Myocyte (in vitro differentiated cells): ENCODE data around the gene TLE5. TPM values are rescaled to one million over a fixed set of nuclear protein-coding genes. Genes with fewer than 3 reads are reported as not detected.
"Not testable (repeated sequence)": the region's sequence is repeated elsewhere in the genome, so short reads cannot be mapped to it uniquely, and the experiment has no call there.

ENCODE experiments used
- DNase-seq: peaks from one replicate; pipeline ENCODE4 v3.0.0-alpha.2; 2012; ENCODE audit warnings: low read depth
- total RNA-seq: library from RNA; depleted of rRNA; stranded (reverse); fragments of >200 nt; gene quantifications from 2 replicates; pipeline ENCODE4 v1.2.3, GENCODE V29; 2014

The TLE5 gene
- total RNA-seq, 1 donor from 2014 or later, result 328 TPM

DNA sequence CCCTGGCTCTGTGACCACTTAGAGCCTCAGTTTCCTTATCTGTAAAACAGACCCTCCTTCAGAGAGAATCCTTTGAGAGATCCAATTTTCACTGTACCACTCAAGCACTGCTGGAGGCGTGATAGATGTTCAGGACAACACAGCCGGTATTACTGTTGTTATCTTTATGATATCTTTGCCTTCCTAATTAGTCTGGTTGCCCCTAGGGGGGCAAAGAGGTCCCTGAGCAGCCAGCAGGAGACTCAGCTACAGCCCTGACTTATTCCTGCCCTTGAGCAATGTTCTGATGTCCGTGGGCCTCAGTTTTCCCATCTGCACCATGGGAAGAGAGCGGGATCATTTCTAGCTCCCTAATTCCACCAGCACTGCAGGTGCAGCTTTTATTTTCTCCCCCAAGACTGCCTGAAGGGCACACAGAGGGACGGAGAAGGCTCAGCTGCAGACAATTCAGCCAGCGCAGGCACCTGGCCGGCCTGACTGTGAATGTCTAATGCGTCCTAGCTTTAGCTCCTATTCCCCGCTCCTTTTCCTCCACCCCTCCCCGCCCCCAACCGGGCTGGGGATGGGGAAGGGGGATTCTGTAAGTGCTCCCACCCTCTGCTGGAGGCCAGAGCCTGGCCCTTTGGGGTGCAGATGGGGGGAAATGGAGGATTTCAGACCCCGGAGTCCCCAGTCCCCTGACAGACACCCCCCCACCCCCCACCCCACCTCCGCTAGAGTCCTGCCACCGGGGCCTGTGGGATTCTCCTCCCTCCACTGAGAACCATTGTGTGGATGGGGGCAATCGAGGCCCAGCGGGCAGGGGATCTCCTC, 16.2 kb downstream of the TLE5 start:
- no peak for DNase-seq

DNA sequence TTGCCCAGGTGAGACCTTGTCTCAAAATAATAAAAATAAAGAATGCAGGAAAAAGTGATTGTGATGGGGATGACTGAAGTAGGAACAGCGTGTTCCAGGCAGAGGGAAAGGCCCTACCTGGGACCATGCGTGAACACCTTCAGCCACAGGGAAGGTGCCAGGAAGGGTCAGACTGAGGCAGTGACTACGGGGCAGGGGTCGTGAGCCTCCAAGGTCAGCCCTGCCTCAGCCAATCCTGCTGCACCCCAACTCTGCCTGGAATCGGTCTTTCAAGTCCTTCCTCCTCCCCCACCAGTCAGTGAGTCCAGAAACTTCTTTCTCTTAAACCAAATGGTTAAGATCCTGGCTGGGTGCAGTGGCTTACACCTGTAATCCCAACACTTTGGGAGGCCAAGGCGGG, 17.1 kb downstream of the TLE5 start:
- DNase-seq, result no peak

DNA sequence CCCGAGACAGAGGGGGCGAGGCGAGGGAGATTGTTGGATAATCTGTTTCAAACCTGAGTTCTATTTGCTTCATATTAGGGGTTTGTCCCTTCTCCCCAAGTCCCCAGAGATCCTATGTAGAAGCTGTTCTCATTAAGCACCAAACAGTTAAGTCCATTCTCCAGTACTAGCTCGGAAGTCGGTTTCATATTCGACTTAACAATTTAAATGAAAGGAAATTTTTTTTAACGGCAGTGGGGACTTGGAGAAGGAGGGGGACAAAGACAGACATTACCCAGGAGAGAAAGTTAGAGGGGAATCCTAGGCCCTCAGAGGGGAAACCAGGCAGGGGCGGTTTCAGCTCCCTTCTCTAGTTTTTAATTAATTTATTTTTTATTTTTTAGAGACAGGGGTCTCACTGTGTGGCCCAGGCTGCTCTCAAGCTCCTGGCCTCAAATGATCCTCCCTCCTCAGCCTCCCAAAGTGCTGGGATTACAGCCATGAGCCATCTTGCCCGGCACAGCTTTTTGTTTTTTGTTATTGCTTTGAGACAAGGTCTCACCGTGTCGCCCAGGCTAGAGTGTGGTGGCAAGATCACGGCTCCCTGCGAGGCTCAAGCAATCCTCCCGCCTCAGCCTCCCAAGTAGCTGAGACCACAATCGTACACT, 19.6 kb downstream of the TLE5 start:
- no peak for DNase-seq

GRCh38 chr19:3041761-3042620, 20.3 kb downstream of the TLE5 start:
- no peak for DNase-seq

GRCh38 chr19:3041327-3041726, 21.0 kb downstream of the TLE5 start:
- DNase-seq, result no peak

DNA sequence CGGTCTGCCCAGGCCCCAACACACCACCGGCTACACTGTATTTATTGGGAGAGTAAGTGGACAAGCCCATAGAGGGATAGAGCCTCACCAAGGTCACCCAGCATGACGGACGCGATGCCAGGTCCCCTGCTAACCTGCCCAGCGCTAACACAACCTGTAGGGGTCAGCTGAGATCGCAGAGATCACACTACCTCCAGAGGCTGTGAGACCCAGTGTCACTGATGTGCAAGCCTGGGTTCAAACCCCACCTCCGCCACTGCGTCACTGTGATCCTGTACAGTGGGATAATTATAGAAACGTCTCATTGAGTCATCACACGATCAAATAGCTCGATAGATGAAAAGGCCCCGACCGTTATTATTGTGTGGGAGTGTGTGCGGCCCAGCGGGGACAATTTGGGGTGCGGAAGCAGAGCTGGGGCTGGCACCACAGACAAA, 22.6 kb downstream of the TLE5 start:
- DNase-seq, result no peak

DNA sequence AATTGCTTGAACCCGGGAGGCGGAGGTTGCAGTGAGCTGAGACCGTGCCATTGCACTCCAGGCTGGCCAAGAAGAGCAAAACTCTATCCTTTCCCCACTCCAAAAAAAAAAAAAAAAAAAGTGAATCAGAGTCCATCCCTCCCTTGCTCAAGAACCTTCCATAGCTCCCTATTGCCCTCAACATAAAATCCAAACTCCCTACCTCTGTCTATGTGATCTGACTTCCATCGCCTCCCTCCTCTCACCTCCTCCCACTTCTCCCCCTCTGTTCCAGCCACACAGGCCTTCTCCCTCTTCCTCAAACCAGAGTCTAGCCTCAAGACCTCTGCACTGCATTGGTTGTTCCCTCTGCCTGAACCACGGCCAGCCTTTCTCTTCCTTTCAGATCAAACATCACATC, 23.2 kb downstream of the TLE5 start:
- DNase-seq, result no peak

GRCh38 chr19:3038214-3038613, 24.1 kb downstream of the TLE5 start:
- no peak for DNase-seq

DNA sequence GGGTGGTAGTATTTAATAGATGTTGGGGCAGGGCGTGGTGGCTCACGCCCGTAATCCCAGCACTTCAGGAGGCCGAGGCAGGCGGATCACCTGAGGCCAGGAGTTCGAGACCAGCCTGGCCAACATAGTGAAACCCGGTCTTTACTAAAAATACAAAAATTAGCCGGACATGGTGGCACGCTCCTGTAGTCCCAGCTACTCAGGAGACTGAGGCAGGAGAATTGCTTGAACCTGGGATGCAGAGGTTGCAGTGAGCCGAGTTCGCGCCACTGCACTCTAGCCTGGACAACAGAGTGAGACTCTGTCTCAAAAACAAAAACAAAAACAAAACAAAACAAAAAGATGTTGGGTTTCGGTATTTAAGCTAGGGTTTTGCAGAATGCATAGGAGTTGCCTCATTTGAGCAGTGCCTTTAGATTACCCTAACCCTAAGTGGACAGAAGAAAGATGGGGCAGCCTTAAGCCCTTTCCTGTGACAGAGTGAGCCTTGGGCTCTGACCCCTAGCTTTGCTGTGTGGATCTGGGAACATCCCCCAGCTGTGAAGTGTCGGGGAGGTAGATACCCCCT, 25.2 kb downstream of the TLE5 start:
- not testable (repeated sequence) for DNase-seq

- DNase-seq, result peak; percentile 92
Observed at GRCh38 chr19:3036119-3036976, 25.9 kb downstream of the TLE5 start.

GRCh38 chr19:3035542-3036118, 26.7 kb downstream of the TLE5 start:
- DNase-seq, result peak; percentile 100

DNA sequence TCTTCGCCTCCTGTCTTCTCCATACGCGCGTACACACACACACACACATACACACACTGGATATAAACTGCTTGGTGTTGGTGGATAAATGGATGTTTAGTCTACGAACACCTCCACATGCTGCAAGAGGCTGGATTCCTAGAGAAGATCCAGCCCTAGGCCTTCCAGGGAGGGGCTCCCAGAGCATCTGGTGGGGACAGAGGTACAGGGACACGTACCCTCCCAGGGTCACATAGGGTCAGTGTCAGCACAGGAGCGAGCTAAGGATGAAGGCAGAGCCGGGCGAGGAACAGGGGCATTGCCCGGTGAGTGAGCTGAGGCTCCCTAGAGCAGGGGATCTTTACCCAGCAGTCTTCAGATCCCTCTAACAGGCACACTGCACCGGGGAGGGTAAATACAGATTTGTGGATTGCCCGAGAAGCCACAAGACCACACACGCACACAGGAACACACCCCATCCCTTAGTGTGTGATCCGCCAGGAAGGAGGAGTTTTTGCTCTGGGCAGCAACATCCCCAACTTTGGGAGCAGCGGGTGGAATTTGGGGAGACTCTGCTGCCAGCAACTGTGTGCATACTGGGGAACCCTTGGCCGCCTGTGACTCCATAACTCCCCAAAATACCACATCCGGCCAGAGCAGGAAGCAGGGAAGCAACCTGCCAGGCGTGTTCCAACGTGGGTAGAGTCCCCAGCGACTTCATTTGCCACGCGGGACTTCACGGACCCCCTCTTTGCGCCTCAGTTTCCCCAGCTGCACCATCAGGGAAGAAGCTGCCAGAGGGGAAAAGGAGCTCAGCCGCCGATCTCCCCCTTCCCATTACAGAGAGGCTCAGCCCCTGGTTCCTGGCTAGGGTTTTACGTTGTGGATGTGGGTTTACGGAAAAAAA, 27.4 kb downstream of the TLE5 start:
- DNase-seq, result peak; percentile 62

DNA sequence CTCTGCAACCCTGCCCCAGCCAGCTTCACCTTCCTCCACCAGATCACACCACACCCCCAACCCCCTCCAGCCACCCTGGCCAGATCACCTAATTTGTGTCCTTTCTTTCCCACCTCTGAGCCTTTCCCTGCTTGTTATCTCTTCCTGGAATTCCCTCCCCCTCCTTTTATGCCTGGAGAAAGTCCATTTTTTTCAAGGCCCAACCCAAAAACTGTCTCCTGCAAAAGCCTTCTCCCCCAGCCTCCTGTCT, 28.0 kb downstream of the TLE5 start:
- DNase-seq, result no peak

DNA sequence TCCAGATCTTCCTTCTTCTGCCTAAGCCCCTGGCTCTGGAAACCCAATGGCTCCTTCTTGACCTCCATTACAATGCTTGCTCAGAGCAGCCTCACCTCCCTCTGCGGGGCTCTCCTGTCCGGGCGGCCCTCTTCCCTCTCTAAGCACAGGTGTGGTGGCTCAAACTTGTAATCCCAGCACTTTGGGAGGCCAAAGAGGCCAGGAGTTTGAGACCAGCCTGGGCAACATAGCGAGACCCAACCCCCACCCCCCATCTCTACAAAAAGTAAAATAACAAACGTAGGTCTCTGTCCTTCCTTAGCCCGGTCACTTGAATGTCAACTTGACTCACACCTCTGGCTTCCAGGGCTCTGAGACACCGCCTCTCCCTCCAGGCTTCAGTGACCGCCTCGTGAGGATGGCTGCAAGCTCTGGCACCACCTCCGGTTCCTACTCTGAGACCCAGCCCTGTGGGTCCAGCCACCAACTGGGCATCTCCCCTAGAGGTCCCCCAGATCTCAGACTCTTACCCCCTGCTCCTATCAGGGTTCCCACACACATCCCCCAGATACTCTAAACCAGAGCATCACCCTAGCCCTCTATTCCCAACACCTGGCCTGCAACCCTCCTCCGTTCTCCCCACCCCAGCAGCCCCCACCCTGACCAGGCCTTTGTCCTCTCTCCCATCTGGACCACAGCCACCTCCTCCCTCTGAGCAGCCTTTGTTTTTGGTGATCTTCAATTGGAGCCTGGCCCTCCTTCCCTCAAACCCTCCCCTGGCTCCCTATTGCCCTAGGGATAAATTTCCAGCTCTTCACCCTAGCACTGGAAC, 28.5 kb downstream of the TLE5 start:
- no peak for DNase-seq

- DNase-seq, result no peak
Observed at GRCh38 chr19:3031607-3031867, 30.8 kb downstream of the TLE5 start.

DNA sequence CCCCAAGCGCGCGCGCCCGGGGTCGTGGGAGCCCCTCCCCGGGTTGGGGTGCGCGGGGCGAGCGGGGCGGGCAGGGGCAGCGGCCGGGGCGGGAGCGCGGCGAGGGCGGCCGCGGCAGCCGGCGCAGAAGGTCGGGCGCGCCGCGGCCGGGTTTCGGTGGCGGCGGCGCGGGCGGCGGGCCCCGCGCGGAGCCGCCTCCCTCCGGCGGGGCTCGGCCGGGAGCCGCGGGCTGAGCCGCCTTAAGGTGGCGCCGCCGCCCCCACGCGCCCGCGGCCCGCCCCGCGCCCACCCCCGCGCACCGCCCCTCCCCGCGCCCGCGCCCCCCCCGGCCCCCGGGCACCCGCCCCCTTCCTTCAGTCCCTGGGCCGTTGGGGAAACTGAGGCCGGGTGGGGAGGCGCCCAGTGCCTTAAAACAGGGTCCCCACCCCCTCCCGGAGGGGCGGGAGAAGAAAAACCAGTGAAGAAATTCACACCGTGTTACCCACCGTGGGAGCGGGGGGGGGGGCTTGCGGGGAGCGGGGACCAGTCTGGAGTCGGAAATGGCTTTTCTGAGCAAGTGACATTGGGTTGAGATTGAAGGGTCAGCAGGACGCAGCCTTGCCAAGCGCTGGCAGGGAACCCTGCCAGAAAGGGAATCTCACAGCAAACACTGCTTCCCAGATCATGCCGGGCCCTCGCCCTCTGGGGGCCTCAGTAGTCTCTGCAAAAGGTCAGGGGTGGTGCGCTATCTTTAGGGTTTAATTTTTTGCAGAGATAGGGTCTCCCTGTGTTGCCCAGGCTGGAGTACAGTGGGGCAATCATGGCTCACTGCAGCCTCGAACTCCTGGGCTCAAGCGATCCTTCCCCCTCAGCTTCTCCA, 33.0 kb downstream of the TLE5 start, which contains the start of gene TLE2:
TSS of gene TLE2 (minus strand) at position 216 of the 859 bp plus-strand sequence. CDS start 376 bp downstream, outside the sequence.
- DNase-seq, result no peak

DNA sequence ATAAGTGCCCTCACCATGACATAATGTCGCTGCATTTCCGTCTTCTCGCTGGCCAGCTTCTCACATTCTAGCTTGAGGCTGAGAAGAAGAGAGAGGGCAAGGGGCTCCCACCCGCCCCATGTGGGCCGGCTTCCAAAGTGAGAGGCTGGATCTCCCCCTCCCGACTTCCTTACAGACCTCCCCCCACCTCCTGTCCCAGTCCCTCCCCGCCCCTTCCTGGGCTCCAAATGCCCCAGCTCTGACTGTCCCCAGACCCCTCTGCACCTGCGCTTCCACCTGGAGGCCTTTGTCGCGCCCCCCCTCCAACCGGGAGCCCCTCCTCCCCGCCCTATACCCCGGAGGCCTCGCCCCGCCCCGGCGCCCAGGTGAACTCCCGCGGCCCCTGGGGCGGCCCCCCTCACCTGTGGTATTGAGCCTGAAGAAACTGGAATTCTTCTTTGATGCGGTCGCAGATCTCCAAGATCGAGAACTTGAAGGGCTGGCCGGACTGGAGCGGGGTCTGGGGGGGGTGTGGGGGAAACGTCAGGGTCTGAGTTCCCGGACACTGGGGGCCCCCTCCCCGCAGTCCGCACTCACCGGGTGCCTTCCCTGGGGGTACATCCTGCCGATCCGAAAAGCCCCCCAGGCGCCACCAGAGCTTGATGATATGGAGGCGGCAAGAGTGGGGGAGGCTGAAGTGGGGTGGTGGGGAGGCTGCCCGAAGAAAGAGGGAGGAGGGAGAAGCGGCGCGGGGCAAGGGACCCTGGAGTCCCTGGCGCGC, 33.8 kb downstream of the TLE5 start:
- DNase-seq, result no peak
